GM19043 (cell line): ENCODE measurements around the gene ARHGAP4.

Experiments
- ATAC-seq: cut with Tn5 transposase; IDR thresholded peaks from one replicate; pipeline ENCODE4 v1.9.1; 2021; ENCODE audit warnings: low read depth; ENCODE audit not compliant: unreplicated experiment

ARHGAP4 gene

GRCh38 chrX:153964105-153964504 lies 38.0 kb upstream of the ARHGAP4 start:
- ATAC-seq = no peak

- no peak for ATAC-seq
These were observed 37.5 kb upstream of the ARHGAP4 start for GRCh38 chrX:153963546-153963945.

GRCh38 chrX:153961292-153961691 lies 35.2 kb upstream of the ARHGAP4 start:
- no peak for ATAC-seq

- ATAC-seq = no peak
These were observed 34.7 kb upstream of the ARHGAP4 start for GRCh38 chrX:153960786-153961185.

- no peak for ATAC-seq
These were observed 34.0 kb upstream of the ARHGAP4 start for GRCh38 chrX:153960077-153960476.

GRCh38 chrX:153959649-153960048 lies 33.6 kb upstream of the ARHGAP4 start:
- no peak for ATAC-seq

GRCh38 chrX:153958605-153959004 lies 32.5 kb upstream of the ARHGAP4 start:
- ATAC-seq = no peak

- no peak for ATAC-seq
These were observed 31.2 kb upstream of the ARHGAP4 start for GRCh38 chrX:153957224-153957623.

- no peak for ATAC-seq
These were observed 30.2 kb upstream of the ARHGAP4 start for GRCh38 chrX:153956044-153956907.

- ATAC-seq = no peak
These were observed 29.2 kb upstream of the ARHGAP4 start for GRCh38 chrX:153955228-153955732.

- ATAC-seq = no peak
These were observed 28.6 kb upstream of the ARHGAP4 start for GRCh38 chrX:153954558-153955227.

- no peak for ATAC-seq
These were observed 28.0 kb upstream of the ARHGAP4 start for GRCh38 chrX:153953892-153954557.

GRCh38 chrX:153953342-153953830 lies 27.3 kb upstream of the ARHGAP4 start:
- no peak for ATAC-seq

GRCh38 chrX:153952373-153953026 lies 26.4 kb upstream of the ARHGAP4 start:
- ATAC-seq = no peak

GRCh38 chrX:153951683-153952372 lies 25.8 kb upstream of the ARHGAP4 start:
- ATAC-seq = no peak

GRCh38 chrX:153950127-153950526 lies 24.1 kb upstream of the ARHGAP4 start:
- no peak for ATAC-seq

- no peak for ATAC-seq
These were observed 23.1 kb upstream of the ARHGAP4 start for GRCh38 chrX:153948847-153949805.

- ATAC-seq = no peak
These were observed 22.0 kb upstream of the ARHGAP4 start for GRCh38 chrX:153948002-153948466.
